ENCODE measurements around the gene KRTAP5-4.

GRCh38 chr11:1648653-1649420 is 26.9 kb upstream of the KRTAP5-4 start:
- TF ChIP-seq CTCF (conservative IDR thresholded peaks at IDR 0.05; ENCODE audit: low read length) (no peak), EZH2phosphoT487 (IDR thresholded peaks at IDR 0.05; ENCODE audit: borderline replicate concordance) (no peak)
